ENCODE results near the gene S100Z. TPM values are rescaled to one million over a fixed set of nuclear protein-coding genes. Genes with fewer than 3 reads are reported as not detected.
"Not testable (repeated sequence)": the region's sequence is repeated elsewhere in the genome, so short reads cannot be mapped to it uniquely, and the experiment has no call there.

Gene S100Z
- total RNA-seq: not detected in 2 replicates
- not detected for polyA plus RNA-seq (2012)

DNA sequence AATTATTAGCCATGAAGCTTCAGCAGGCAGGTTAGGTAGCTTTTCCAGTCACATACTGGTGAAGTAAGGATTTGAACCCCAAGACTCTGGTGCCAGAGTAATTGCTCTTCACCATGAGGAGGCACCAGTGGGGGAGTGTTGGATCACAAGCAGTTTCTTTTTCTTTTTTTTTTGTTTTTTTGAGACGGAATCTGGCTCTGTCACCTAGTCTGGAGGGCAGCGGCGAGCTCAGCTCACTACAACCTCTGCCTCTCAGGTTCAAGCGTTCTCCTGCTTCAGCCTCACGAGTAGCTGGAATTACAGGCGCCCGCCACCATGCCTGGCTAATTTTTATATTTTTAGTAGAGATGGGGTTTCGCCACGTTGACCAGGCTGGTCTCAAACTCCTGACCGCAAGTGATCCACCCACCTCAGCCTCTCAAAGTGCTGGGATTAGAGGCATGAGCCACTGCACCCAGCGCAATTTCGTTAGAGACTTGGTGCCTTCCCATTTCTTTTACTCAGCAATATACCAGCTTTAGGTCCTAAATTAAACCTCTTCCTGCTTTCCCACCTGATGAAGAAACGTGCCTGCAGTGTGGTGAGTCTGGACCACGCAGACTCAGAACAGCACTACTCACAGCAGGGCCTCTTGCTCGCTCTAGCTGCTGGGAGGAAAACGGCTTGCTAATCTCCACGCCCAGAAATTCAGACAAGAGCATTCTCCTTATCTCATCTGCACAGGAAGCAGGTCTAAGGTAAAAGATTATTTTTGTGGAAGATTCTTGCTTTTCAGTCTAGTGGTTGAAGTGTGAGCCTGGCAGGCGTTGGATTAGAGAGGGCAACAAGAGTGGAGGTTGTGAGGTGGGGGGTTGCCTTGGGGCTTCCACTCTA, at the start of gene S100Z:
Gene S100Z (plus strand): TSS at position 596 of the 873 bp plus-strand sequence. CDS start 25,346 bp downstream, outside the sequence.
- DNase-seq (ENCODE audit: low read depth): no peak

DNA sequence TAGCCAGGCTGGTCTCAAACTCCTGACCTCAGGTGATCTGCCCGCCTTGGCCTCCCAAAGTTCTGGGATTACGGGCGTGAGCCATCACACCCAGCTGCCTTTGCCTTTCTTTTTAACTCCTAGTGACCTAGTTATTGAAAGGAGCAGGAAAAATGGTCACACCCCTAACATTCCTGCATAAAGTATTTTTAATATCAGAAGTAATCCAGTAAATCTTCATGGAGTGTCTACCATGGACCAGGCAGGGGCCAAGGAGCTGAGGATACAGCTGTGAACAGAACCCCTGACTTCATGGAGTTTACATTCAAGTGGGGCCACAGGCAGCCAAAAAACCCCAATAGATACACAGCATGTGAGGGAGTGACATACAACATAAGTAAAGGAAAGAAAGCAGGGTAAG, 49.2 kb upstream of the S100Z start:
- DNase-seq (ENCODE audit: low read depth): no peak

DNA sequence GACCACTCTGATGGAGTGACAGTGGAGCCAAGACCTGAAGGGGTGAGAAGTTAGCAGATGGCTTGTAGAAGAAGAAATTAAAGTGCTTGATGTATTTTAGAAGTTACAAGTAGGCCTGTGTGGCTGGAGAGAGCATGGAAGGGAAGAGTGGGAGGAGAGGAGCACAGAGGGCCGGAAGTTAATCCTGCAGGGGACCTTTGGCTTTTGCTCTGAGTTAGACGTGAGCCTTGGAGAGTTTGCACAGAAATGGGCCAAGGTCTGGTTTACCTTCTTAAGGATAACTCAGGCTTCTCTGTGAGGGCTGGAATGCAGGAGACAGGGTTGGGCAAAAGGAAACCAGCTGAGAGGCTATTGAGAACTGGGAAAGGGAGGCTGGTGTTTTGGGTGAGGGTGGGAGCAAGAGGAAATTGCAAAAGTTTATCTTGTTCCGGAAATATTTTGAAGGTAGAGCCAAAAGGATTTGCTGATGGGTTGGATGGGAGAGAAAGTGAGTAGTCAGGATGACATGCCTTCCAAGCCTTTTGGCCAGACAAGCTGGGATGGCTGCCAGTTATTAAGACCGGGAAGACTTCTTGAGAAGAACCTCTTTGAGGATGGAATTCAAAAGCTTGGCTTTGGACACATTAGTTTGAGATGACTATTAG, 48.5 kb upstream of the S100Z start:
- peak; percentile 31 for DNase-seq (ENCODE audit: low read depth)

DNA sequence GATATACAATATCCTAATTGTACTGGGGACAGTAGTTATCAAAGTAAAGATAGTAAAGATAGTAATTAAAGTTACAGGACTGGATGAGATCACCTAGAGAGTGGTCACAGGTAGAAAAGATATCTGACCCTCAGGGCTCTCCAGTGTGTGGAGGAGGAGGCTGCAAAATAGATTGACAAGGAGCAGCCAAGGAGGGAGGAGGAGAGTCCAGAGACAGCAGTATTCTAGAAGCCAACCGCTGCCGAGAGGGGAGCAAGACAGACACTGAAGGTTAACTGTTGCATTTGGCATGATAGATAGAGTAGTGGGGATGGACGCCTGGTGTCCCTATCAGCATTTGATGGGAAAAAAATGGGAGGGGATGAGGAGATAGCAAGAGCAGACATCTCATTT, 48.0 kb upstream of the S100Z start:
- DNase-seq (ENCODE audit: low read depth): no peak

DNA sequence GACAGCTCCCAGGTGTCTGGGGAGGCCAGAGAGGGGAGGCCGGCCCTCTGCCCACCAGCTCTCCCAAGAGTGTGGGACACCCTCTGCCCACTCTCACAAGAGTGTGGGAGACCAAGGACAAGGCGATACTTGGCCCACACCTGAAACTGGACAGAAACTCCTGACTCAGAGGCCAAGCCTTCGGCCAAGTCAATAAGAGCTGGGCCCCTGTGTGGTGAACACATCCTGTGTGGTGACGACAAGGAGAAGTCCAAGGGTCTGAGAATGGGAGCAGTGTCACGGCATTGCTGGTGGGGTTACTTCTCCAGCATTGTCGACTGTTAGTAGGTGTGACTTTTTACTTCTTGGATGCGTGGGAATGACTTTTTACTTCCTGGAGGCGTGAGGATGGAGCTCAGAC, 45.5 kb upstream of the S100Z start:
- DNase-seq (ENCODE audit: low read depth): no peak

DNA sequence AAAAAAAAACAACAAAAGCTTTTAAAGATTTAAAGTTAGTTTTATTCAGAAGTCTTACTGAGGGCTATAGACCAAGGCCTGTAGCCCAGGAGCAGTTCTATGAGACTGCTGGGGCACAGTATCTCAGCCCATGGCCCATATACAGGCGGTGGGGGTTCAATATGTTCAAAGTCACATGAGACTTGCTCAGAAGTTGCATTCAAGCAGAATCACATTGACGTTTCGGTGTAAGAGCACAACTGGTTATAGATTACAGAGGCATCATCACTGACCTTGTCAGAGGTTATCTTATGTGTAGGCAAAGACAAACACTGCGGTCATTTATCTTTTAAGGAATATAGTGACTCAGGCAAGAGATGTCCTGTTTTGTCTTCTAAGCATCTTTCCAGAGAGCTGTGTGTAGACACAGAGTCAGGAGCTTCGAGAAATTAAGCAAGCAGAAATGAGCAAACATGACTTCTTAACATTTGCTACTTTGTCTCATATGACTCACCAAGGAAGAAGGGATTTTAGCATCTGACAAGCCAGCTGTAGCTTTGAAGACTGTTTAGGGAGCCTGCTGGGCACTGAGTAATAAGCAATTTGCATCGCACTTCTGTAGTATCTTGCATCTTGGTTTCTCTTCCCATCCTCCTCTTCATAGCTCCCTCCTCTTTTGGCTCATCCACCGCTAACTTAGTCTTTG, 43.9 kb upstream of the S100Z start:
- DNase-seq (ENCODE audit: low read depth): peak; percentile 77

DNA sequence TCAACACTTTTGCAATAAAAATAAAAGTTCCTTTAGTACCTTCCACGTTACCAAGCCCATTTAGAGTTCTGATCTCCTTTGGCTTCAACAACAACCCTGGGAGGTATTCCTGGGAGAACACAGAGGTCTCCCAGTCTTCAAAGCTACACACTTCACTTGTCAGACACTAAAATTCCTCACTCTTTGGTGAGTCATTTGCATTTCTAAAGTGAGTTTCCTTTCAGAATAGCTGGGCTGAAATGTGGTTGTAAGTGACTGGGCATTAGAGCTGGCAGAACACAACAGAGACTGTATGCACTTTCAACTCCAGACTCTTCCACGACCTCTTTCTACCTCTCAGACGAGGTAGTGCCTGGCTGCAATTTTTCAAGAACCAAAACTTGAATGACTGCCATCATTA, 42.5 kb upstream of the S100Z start:
- peak; percentile 39 for DNase-seq (ENCODE audit: low read depth)

DNA sequence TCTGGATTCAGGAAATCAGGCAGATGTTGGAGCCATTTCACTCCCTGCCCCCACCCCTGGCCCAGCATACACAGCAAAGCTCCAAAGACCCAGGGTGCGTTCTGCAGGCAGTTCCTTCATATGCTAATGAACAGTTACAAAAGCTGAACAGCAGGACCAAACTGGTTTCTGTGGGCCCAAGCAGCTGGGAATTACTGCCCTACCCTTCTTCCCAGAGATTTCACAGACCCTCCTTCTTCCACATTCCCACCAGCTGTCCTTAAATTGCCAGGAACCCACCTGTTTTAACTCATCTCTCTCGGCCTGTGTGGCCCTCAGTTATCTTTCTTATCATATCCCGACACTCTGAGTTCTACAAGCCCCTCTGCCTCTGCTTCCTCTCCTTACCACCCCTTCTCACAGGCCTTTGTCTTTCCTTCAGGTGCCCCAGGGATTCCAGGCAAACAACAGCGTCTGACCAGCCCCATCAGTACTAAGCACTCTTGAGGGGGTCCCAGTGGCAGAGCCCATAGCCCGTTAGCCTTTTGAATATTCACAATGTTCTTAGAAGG, 41.6 kb upstream of the S100Z start:
- DNase-seq (ENCODE audit: low read depth): peak; percentile 66

DNA sequence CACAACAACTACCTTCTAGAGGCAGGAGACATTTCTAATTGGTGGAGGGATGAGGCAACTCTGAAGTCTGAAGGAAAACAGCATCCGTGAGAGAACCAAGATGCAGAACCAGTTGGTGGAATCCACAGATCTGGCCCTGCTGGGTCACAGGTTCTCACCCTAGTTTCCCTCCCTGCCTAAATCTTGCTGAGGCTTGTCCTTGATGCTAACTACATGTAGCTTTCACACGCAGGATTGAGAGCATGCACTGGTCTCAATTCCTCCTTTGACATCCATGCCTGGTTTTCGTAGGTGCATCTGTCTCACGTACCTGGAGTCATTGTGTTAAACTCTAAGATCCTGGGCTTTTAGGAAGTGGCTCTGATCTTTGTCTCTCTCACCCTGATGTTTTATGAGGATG, 40.7 kb upstream of the S100Z start:
- DNase-seq (ENCODE audit: low read depth): no peak

DNA sequence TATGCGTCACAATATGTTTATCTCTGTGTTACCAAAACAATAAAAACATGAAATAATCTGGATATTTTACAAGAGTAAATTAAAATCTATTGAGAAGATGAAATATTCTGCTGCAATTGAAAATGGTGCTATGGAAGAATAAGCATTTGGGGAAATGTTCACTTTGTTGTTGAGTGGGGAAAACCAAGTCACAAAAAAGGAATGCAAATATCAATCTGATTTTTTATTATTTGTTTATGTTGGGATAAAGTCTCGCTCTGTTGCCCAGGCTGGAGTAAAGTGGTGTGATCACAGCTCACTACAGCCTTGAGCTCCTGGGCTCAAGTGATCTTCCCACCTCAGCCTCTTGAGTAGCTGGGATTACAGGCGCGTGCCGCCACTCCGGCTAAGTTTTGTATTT, 39.6 kb upstream of the S100Z start:
- DNase-seq (ENCODE audit: low read depth): no peak

DNA sequence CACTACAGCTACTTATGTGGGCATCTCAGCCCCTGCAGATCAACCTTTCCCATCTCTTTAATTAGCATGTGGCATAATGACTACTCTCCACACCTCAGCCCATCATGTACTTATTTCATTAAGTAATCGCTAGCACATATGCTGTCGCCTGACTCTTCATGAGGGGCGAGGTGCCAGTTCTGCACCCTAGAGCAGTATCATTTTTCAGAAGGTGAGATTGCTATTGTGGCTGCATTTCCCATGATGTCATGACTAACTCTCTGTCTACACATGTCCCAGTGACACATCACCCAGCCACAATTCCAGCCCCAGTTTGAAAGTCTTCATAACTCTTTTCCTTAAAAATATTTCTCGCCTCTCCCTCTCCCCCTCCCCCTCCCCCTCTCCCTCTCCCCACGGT, 38.6 kb upstream of the S100Z start:
- DNase-seq (ENCODE audit: low read depth): no peak

DNA sequence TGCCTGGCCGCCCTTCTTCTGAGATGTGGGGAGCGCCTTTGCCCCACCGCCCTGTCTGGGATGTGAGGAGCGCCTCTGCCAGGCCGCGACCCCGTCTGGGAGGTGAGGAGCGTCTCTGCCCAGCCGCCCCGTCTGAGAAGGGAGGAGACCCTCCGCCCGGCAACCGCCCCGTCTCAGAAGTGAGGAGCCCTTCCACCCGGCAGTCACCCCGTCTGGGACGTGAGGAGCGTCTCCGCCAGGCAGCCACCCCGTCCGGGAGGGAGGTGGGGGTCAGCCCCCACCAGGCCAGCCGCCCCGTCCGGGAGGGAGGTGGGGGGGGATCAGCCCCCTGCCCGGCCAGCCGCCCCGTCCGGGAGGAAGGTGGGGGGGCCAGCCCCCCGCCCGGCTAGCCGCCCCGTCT, 37.6 kb upstream of the S100Z start:
- DNase-seq (ENCODE audit: low read depth): not testable (repeated sequence)

DNA sequence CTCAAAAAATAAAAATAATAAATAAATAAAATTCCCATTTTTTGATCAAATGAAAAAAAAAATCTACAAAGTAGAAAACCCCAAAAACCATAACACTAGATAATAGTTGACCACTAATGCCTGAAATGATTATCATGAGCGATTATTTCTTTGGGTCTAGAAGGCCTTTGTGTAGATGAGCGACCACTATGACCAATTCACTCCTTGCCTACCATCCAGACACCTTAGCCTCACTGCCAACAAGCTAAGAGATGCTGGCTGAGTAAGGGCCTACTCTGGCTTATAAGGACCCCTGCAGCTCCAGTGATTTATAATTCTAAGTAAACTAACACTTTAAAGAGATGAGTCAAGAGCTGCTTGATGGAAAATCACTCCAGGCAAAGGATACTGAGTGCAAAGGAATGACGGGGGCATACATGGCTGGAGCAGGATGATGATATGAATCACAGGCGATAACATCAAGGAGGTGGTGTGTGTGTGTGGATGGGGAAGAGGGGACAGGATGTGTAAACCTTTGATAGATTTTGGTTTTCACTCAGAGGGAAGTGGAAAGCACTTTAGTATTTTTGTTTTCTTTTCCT, 35.7 kb upstream of the S100Z start:
- DNase-seq (ENCODE audit: low read depth): no peak

DNA sequence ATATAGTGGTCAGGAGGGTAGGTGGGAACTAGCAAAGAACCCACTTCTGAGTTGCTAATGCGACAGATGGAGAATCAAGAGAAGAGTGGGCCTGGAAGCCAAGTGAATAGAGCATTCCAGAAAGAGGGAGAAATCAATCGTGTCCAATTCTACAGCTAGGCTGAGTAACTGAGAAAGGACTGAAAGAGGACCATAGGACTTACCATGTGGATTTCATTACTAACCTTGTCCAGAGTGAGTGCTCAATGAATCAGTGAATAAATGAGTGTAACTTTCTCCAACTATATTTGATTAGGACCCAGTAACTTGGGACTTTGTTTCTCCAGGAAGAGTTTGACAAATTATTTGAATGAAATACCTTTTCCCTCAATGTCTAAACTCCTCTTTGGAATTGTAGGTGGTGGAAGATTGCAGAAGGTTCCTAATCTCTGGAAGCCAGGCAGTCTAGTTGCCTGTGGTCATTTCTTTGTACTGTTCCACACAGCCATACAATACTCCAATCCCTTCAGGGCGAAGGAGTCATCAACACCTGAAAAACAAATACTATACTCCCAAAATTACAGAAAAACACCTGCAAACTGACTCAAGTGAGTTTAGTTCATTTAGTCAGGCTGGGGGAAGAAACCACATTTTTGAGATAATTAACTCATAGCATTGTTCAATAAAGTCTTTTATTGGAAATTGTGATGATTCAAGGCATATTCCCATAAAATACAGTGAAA, 33.5 kb upstream of the S100Z start:
- DNase-seq (ENCODE audit: low read depth): no peak

DNA sequence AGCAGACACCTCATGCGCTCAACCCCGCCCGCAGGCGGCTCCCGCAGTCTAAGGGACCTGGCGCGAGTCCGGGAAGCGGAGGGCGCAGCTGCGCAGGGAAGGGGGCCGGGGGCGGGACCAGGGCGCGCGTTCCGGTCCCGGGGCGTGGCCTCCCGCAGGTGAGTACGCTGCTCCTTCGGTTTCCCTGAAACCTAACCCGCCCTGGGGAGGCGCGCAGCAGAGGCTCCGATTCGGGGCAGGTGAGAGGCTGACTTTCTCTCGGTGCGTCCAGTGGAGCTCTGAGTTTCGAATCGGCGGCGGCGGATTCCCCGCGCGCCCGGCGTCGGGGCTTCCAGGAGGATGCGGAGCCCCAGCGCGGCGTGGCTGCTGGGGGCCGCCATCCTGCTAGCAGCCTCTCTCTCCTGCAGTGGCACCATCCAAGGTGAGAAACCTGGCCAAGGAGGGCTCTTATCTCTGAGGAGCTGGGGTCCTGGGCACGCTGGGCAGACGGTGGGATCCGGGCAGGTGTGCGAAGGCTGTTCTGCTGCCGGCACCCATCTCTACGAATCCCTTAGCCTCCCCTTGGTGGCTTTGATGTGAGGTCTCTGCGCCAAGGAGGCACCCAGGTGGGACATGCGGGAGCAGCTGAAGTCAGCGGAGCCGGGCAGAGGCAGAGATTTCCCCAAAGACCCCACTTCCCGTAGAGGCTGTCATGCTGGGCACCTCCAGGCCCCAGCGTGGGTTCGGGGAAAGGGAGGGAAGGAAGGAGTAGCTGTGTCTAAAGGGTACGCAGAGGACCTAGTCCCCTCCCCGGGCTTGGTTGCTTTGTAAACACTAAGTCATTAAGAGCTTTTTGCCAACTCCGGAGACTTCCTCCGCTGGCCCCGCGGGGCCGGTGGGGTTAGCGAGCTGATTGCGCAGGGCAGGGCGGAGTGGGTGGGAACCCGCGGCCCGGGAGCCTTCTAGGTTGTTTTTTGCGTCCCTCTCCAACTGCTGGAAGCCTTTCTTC, 30.7 kb upstream of the S100Z start, which contains the start of gene F2RL1:
Gene F2RL1 (plus strand): TSS at position 187 of the 988 bp plus-strand sequence. CDS start 153 bp downstream, at position 340.
- peak; percentile 40 for DNase-seq (ENCODE audit: low read depth)

DNA sequence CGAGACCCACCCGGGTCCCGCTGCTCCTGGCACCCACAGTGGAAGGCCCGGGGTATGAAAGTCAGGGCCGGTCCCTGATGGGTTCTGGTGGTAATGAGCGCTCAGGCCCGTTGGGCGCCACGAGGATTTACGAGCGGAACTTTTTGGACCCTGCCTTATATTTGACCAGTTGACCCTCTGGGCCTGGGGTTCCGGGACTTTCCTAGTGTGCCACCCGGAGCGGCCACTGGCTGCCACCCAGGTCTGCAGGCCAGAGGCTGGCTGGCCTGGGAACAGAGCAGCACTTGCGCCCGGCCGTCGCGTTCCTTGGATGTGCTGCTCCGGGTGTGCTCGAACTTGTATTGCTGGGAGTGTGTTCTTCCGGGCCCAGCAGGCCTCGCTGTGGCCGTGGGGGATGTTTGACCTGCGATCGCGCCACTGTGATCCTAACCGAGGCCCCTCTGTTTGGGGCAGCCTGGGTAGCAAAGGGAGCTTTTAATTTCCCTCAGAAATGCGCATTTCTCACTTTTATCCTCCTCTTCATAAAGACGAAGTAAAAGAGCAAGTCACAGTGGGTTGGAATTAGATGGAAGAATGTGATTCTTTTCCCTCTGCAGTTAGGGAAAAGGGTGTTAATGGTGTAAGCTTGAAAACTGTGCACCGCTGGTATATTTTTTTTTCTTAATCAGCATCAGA, 29.8 kb upstream of the S100Z start:
- DNase-seq (ENCODE audit: low read depth): no peak

DNA sequence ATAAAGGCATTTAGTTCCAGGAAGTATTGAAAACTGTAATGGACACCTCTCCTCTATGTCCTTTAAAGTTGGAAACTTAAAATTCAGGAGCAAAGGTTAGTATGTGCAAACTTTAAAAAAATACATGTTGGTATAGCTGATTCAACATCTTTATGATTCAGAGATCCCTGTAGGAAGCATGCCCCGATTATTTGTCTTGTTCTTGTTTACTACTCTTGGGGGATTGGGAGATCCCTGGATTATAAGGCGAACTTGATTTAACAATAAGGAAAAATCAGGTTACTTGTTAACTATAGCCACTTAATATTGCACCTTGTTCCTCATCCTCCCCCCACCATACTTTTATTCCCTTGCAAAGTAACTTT, 29.3 kb upstream of the S100Z start:
- no peak for DNase-seq (ENCODE audit: low read depth)

DNA sequence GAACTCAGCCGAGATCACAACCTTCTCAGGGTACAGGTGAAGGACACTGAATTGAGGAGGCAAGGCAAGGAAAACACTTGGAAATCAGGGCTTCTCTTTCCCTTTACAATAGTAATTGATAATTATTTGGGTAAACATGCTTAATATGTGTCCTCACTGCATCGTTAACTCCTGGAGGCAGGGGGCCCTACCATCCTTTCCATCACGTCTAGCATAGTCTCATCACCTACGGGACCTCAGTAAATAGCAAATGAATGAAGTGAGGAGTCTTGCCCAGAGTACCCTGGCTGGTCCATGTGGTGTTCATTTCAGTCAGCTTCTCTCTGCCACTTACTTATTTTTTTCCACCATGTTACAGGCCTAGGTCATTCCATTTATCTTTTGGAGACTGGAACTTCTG, 28.7 kb upstream of the S100Z start:
- DNase-seq (ENCODE audit: low read depth): no peak
